SK-N-SH treated with all-trans-retinoic acid at 6 μM for 48 hours (cell line): Measurements from ENCODE around the gene RNF144B.

Source experiments
- ATAC-seq: fragments of 200-7000 bp; cut with Tn5 transposase; 3 replicates; pipeline ENCODE4 v1.9.1; 2020; ENCODE audit warnings: mild to moderate bottlenecking, moderate library complexity
- ARNTL ChIP-seq: fragments of 450-650 bp; formaldehyde crosslinking; IDR thresholded peaks from 2 replicates; pipeline ENCODE4 v1.5.0; 2020; ENCODE audit warnings: low read depth, mild to moderate bottlenecking, moderate library complexity, borderline replicate concordance
- BACH2 ChIP-seq: fragments of 250-450 bp; sonication (Bioruptor Pico); IDR thresholded peaks from 2 replicates; pipeline ENCODE4 v1.9.0; 2021; ENCODE audit warnings: mild to moderate bottlenecking, borderline replicate concordance
- CSDC2 ChIP-seq: fragments of 250-450 bp; sonication (Bioruptor Pico); IDR thresholded peaks from 2 replicates; pipeline ENCODE4 v1.5.0; 2020; ENCODE audit warnings: mild to moderate bottlenecking, moderate library complexity
- ESRRG ChIP-seq: fragments of 250-450 bp; sonication (Bioruptor Pico); IDR thresholded peaks from 2 replicates; pipeline ENCODE4 v1.6.1; 2021; ENCODE audit warnings: mild to moderate bottlenecking
- GLIS3 ChIP-seq: fragments of 250-450 bp; sonication (Bioruptor Pico); IDR thresholded peaks from 2 replicates; pipeline ENCODE4 v1.5.0; 2020; ENCODE audit warnings: mild to moderate bottlenecking, moderate library complexity
- ISL1 ChIP-seq: fragments of 250-450 bp; sonication (Bioruptor Pico); IDR thresholded peaks from 2 replicates; pipeline ENCODE4 v2.1.2; 2022; ENCODE audit warnings: mild to moderate bottlenecking, moderate library complexity
- SNAI2 ChIP-seq: fragments of 250-450 bp; sonication (Bioruptor Pico); IDR thresholded peaks from 2 replicates; pipeline ENCODE4 v1.5.0; 2020; ENCODE audit warnings: mild to moderate bottlenecking, moderate library complexity
- TCF4 ChIP-seq: fragments of 250-450 bp; sonication (Bioruptor Pico); IDR thresholded peaks from 2 replicates; pipeline ENCODE4 v1.8.0; 2021; ENCODE audit warnings: mild to moderate bottlenecking, moderate library complexity, borderline replicate concordance
- ZC3H10 ChIP-seq: fragments of 250-450 bp; sonication (Bioruptor Pico); IDR thresholded peaks from 2 replicates; pipeline ENCODE4 v1.5.1; 2021; ENCODE audit warnings: mild to moderate bottlenecking, moderate library complexity
- ZNF565 ChIP-seq: fragments of 450-650 bp; formaldehyde crosslinking; conservative IDR thresholded peaks from 2 replicates; pipeline ENCODE4 v1.5.0; 2020; ENCODE audit warnings: low read depth, mild to moderate bottlenecking, moderate library complexity
- TF ChIP-seq, protein P1 (sequence below): fragments of 250-450 bp; sonication (Bioruptor Pico); IDR thresholded peaks from 2 replicates; pipeline ENCODE4 v1.8.0; 2020; ENCODE audit warnings: mild to moderate bottlenecking, moderate library complexity, borderline replicate concordance
- TF ChIP-seq, protein P2 (sequence below): fragments of 250-450 bp; sonication (Bioruptor Pico); IDR thresholded peaks from 2 replicates; pipeline ENCODE4 v1.8.0; 2021; ENCODE audit warnings: low read depth, mild to moderate bottlenecking, moderate library complexity, borderline replicate concordance
- TF ChIP-seq, protein P3 (sequence below): fragments of 250-450 bp; sonication (Bioruptor Pico); IDR thresholded peaks from 2 replicates; pipeline ENCODE4 v1.5.0; 2020; ENCODE audit warnings: mild to moderate bottlenecking, moderate library complexity
- TF ChIP-seq, protein P4 (sequence below): fragments of 250-450 bp; sonication (Bioruptor Pico); IDR thresholded peaks from 2 replicates; pipeline ENCODE4 v1.5.1; 2020; ENCODE audit warnings: low read depth, mild to moderate bottlenecking, moderate library complexity
- TF ChIP-seq, protein P5 (sequence below): fragments of 250-450 bp; sonication (Bioruptor Pico); IDR thresholded peaks from 2 replicates; pipeline ENCODE4 v1.5.1; 2021; ENCODE audit warnings: mild to moderate bottlenecking, moderate library complexity

RNF144B gene

DNA sequence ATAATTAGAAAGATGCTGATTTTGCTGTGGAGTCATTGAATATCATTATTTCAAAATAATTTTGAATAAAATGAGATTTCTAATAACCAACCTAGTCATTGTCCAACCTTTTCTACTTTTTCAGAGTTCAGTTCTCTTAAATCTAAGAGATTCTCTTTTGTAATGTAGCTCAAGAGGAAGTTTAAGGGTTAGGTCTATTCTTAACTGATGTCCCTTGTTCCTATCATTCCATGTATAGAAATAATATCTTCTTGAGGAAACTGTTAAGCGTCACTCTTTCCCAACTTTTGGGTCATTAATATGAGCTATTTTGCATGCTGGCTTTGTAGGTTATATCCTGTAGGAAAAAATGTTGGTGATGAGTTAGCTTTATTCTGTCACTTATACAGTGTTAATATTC, 27.0 kb downstream of the RNF144B start:
- TF ChIP-seq, protein P1, sequence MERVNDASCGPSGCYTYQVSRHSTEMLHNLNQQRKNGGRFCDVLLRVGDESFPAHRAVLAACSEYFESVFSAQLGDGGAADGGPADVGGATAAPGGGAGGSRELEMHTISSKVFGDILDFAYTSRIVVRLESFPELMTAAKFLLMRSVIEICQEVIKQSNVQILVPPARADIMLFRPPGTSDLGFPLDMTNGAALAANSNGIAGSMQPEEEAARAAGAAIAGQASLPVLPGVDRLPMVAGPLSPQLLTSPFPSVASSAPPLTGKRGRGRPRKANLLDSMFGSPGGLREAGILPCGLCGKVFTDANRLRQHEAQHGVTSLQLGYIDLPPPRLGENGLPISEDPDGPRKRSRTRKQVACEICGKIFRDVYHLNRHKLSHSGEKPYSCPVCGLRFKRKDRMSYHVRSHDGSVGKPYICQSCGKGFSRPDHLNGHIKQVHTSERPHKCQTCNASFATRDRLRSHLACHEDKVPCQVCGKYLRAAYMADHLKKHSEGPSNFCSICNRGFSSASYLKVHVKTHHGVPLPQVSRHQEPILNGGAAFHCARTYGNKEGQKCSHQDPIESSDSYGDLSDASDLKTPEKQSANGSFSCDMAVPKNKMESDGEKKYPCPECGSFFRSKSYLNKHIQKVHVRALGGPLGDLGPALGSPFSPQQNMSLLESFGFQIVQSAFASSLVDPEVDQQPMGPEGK (CRISPR knock-in tag) = no peak
- TF ChIP-seq ESRRG (CRISPR knock-in tag) (no peak), GLIS3 (CRISPR knock-in tag) (no peak), ZC3H10 (no peak), ARNTL (CRISPR knock-in tag) (no peak), ZNF565 (no peak), CSDC2 (CRISPR knock-in tag) (no peak), ISL1 (CRISPR knock-in tag) (no peak), SNAI2 (CRISPR knock-in tag) (no peak), BACH2 (CRISPR knock-in tag) (no peak)
- TF ChIP-seq, protein P2, sequence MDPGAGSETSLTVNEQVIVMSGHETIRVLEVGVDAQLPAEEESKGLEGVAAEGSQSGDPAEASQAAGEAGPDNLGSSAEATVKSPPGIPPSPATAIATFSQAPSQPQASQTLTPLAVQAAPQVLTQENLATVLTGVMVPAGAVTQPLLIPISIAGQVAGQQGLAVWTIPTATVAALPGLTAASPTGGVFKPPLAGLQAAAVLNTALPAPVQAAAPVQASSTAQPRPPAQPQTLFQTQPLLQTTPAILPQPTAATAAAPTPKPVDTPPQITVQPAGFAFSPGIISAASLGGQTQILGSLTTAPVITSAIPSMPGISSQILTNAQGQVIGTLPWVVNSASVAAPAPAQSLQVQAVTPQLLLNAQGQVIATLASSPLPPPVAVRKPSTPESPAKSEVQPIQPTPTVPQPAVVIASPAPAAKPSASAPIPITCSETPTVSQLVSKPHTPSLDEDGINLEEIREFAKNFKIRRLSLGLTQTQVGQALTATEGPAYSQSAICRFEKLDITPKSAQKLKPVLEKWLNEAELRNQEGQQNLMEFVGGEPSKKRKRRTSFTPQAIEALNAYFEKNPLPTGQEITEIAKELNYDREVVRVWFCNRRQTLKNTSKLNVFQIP = no peak
- TF ChIP-seq, protein P3, sequence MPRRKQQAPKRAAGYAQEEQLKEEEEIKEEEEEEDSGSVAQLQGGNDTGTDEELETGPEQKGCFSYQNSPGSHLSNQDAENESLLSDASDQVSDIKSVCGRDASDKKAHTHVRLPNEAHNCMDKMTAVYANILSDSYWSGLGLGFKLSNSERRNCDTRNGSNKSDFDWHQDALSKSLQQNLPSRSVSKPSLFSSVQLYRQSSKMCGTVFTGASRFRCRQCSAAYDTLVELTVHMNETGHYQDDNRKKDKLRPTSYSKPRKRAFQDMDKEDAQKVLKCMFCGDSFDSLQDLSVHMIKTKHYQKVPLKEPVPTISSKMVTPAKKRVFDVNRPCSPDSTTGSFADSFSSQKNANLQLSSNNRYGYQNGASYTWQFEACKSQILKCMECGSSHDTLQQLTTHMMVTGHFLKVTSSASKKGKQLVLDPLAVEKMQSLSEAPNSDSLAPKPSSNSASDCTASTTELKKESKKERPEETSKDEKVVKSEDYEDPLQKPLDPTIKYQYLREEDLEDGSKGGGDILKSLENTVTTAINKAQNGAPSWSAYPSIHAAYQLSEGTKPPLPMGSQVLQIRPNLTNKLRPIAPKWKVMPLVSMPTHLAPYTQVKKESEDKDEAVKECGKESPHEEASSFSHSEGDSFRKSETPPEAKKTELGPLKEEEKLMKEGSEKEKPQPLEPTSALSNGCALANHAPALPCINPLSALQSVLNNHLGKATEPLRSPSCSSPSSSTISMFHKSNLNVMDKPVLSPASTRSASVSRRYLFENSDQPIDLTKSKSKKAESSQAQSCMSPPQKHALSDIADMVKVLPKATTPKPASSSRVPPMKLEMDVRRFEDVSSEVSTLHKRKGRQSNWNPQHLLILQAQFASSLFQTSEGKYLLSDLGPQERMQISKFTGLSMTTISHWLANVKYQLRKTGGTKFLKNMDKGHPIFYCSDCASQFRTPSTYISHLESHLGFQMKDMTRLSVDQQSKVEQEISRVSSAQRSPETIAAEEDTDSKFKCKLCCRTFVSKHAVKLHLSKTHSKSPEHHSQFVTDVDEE = no peak
- TF ChIP-seq, protein P4, sequence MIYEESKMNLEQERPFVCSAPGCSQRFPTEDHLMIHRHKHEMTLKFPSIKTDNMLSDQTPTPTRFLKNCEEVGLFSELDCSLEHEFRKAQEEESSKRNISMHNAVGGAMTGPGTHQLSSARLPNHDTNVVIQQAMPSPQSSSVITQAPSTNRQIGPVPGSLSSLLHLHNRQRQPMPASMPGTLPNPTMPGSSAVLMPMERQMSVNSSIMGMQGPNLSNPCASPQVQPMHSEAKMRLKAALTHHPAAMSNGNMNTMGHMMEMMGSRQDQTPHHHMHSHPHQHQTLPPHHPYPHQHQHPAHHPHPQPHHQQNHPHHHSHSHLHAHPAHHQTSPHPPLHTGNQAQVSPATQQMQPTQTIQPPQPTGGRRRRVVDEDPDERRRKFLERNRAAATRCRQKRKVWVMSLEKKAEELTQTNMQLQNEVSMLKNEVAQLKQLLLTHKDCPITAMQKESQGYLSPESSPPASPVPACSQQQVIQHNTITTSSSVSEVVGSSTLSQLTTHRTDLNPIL = no peak
- no peak for ATAC-seq

DNA sequence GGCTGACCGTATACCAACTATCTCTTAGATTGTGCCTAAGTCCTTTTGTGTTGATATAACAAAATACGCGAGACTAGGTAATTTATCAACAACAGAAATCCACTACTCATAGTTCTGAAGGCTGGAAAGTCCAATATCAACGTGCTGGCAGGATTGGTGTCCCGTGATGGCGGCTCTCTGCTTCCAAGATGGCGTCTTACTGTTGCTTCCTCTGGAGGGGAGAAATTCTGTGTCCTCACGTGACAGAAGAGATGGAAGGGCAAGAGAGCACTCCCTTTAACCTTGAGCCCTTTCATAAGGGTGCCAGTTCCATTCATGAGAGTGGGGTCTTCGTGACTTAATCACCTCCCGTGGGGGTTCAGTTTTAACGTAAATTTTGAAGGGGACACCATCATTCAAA, 28.1 kb downstream of the RNF144B start:
- no peak for ATAC-seq
- TF ChIP-seq ISL1 (CRISPR knock-in tag) (no peak), SNAI2 (CRISPR knock-in tag) (no peak), TCF4 (no peak)

DNA sequence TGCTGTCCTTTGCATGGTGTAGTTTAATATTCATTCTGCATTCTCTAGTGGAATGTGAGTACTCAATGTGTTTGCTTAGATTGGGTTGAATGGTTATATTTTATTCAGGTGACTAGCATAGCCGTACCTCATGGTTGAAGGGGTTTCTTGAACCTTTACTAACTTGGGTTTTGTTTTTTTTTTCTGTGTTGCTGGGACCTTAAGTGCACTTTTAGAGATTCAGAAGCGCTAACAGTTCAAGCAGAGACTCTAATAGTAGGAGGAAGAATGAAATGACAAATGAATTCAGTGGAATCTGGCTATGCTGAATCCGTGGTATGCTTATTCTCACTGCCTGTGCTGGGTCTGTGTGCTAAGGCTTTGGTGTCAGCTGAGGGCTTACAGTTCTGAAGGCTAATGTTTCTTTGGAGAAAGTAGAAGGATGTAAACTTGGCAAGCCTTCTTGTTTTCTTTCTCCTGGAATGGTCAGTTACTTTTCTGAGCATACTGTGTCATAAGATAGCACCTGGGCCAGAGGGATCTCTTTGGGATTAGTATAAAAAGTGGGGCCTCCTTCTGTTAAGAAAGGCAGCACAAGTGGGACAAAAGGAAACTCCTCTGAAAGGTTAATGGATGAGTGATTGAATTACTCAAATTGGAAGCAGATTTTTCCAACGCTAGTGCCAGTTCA, 28.7 kb downstream of the RNF144B start:
- ATAC-seq = peak; percentile 94
- TF ChIP-seq, protein P5, sequence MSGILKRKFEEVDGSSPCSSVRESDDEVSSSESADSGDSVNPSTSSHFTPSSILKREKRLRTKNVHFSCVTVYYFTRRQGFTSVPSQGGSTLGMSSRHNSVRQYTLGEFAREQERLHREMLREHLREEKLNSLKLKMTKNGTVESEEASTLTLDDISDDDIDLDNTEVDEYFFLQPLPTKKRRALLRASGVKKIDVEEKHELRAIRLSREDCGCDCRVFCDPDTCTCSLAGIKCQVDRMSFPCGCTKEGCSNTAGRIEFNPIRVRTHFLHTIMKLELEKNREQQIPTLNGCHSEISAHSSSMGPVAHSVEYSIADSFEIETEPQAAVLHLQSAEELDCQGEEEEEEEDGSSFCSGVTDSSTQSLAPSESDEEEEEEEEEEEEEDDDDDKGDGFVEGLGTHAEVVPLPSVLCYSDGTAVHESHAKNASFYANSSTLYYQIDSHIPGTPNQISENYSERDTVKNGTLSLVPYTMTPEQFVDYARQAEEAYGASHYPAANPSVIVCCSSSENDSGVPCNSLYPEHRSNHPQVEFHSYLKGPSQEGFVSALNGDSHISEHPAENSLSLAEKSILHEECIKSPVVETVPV = no peak
- no peak for TF ChIP-seq ZNF565
- TF ChIP-seq, protein P3 = no peak
- TF ChIP-seq, protein P2 = no peak
- TF ChIP-seq, all 23 proteins: peak for 0
